ENCODE data around the gene GABBR1.

- no peak for TF ChIP-seq CTCF (IDR thresholded peaks at IDR 0.05)
- TF ChIP-seq FOXM1 (IDR thresholded peaks at IDR 0.05; ENCODE audit: low read depth), result no peak
- no peak for TF ChIP-seq TAF1 (IDR thresholded peaks at IDR 0.05; ENCODE audit: borderline replicate concordance, low read depth, low read length)
- TF ChIP-seq MAX (IDR thresholded peaks at IDR 0.05; ENCODE audit: low read depth), result no peak
- TF ChIP-seq EP300 (IDR thresholded peaks at IDR 0.05; ENCODE audit: borderline replicate concordance in 1 of 2, low read depth in 1 of 2, low read length in 1 of 2), result no peak
- TF ChIP-seq MXI1 (IDR thresholded peaks at IDR 0.05; ENCODE audit: low read depth, low read length), result no peak
- no peak for TF ChIP-seq YY1 (IDR thresholded peaks at IDR 0.05; ENCODE audit: low read depth)
- no peak for TF ChIP-seq TCF12 (IDR thresholded peaks at IDR 0.05)
- no peak for TF ChIP-seq EZH2phosphoT487 (IDR thresholded peaks at IDR 0.05; ENCODE audit: borderline replicate concordance, low read depth)
- no peak for TF ChIP-seq JUND (IDR thresholded peaks at IDR 0.05)
Measured at GRCh38 chr6:29525311-29525639, 107.7 kb downstream of the GABBR1 start.
